ENCODE data around the gene NSD2.

The NSD2 gene

GRCh38 chr4:1826531-1827350, 44.5 kb upstream of the NSD2 start:
- DNase-seq (ENCODE audit: low read depth): no peak
- H3K4me3 ChIP-seq (ENCODE audit: low read length): no peak overlapping the region
- TF ChIP-seq CTCF (conservative IDR thresholded peaks at IDR 0.05; ENCODE audit: low read depth, low read length): no peak

GRCh38 chr4:1830234-1830633, 41.0 kb upstream of the NSD2 start:
- H3K4me3 ChIP-seq (ENCODE audit: low read length): no peak overlapping the region
- no peak for TF ChIP-seq CTCF (conservative IDR thresholded peaks at IDR 0.05; ENCODE audit: low read depth, low read length)
- DNase-seq (ENCODE audit: low read depth): no peak

GRCh38 chr4:1830642-1831228, 40.5 kb upstream of the NSD2 start:
- no peak for TF ChIP-seq CTCF (conservative IDR thresholded peaks at IDR 0.05; ENCODE audit: low read depth, low read length)

GRCh38 chr4:1831331-1831730, 39.9 kb upstream of the NSD2 start:
- H3K4me3 ChIP-seq (ENCODE audit: low read length): no peak overlapping the region
- TF ChIP-seq CTCF (conservative IDR thresholded peaks at IDR 0.05; ENCODE audit: low read depth, low read length): no peak
- no peak for DNase-seq (ENCODE audit: low read depth)

More at GRCh38 chr4:1830642-1831228, 40.5 kb upstream of the NSD2 start:
- DNase-seq (ENCODE audit: low read depth): no peak
- H3K4me3 ChIP-seq (ENCODE audit: low read length): no peak overlapping the region

GRCh38 chr4:1832690-1833089, 38.5 kb upstream of the NSD2 start:
- TF ChIP-seq CTCF (conservative IDR thresholded peaks at IDR 0.05; ENCODE audit: low read depth, low read length): no peak
- H3K4me3 ChIP-seq (ENCODE audit: low read length): no peak overlapping the region
- DNase-seq (ENCODE audit: low read depth): no peak

GRCh38 chr4:1833307-1834046, 37.7 kb upstream of the NSD2 start:
- no peak for DNase-seq (ENCODE audit: low read depth)
- H3K4me3 ChIP-seq (ENCODE audit: low read length): no peak overlapping the region
- no peak for TF ChIP-seq CTCF (conservative IDR thresholded peaks at IDR 0.05; ENCODE audit: low read depth, low read length)

All from retinal pigment epithelial cell (primary cell).